ENCODE data around the gene PAQR4.

Gene PAQR4

DNA sequence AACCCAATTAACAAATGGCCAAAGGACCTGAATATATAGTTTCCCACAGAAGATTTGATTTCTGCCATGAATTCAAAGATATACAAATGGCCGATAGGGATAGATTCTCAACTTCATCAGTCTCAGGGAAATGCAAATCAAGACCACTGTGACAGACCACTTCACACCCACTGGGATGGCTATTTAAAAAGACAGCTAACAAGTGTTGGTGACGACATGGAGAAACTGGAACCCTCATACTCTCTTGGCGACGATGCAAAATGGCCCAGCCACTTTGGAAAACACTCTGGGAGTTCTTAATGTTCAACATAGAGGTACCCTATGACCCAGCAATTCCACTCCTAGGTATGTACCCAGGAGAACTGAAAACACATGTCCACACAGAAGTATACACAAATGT, 22.5 kb upstream of the PAQR4 start:
- no peak for DNase-seq

DNA sequence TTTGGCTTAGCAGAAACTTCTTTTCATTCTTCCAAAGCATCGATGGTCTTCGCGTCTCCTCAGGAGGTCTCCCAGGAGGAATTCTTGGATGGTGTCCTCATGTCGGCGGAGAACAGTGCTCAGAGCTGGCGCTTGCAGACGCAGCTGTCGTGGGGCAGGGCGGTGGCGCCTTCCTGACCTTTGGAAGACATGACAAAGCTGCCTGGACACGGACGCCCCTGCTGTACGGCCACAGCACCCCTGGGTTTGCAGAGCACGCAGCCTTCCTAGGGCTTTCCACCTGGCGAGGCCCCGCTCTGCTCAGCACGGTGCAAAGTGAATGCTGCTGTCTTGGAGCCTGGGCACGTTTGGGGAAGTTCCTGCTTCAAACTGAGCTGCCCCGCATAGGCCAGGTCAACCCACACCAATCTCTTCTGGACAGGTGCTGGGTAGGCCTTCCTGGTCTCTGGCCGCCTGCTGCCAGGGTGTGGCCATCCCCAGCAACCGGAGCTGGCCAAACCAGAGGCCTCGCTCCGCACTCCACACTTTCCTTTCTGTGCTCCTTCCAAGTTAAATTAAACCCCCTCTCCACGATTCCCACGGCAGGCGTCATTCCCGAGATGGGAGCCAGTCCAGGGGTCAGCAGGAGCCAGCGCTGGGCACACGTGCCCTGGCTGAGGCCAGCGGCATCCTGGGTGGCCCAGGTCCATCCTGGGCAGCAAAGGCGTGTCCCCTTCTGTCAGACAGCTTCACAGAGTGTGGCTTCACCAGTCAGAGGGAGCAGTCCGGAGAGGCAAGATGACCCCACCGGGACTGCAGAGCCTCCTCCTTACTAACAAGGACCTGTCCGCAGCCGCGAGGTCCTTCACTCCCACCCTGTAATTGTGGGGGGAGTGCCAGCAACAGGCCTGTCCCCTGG, 20.1 kb upstream of the PAQR4 start:
- DNase-seq: no peak

DNA sequence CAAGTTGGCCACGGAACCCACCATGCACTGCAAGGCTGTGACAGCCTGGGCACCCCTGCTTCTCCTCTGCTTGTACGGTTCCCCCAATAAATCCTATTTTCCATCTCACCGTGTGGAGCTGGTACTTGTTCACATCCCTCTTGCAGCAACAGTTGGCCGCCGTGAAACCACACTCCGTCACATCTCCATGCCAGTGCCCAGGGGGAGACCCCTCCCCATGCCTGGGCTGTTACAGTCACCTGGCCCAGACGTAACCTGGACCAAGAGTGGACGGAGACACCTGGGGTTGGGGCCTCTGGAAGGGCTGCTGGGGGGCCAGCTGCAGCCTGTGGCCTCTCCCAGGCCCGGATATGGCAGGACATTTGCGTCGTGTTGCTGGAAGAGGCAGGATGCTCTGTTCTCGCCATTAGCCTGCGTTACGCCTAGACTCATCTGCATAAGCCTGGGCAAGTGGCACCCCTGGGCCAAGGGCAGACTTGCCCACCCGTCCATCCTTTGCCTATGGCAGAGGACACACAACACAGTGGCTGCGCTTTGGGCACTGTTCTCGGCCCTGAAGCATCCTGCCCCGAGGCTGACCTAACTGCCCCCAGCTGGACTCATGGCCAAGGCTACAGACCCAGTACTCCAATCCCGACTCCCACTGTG, 19.3 kb upstream of the PAQR4 start:
- DNase-seq: no peak

DNA sequence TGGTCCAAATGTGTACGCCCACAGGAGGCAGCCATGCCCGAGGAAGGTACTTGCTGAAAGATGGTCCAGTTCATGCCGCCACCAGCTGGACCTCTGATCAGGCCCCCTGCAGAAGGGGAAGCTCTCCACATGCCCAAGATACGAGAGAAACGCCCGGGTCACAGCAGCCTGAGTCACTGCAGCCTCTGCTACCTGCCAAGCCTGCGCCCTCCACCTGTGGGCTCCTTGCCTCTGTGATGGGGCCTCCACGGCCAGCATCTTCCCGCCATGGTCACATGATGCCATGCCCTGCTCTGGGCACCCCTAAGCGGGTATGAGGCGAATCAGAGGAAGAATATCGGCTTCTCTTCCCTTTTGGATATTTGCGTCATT, 18.8 kb upstream of the PAQR4 start:
- no peak for DNase-seq

DNA sequence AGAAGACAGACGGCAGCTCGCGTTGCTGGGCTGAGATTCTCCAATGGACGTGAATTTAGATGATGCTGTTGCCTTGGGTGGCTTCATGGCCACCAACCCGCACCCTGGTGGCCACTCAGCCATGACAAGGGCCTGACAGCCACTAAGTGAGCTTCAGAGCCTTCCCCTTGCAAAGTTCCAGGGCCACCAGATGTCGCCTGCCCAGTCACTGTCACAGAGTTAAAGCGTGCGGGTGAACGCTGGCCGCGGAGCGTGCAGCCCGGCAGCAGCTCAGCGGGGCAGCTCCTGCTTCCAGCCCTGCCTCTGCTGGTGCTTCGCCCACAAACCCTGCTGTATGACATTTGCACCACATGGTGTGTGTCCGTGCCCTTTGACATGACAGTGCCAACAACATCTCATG, 18.4 kb upstream of the PAQR4 start:
- no peak for DNase-seq

DNA sequence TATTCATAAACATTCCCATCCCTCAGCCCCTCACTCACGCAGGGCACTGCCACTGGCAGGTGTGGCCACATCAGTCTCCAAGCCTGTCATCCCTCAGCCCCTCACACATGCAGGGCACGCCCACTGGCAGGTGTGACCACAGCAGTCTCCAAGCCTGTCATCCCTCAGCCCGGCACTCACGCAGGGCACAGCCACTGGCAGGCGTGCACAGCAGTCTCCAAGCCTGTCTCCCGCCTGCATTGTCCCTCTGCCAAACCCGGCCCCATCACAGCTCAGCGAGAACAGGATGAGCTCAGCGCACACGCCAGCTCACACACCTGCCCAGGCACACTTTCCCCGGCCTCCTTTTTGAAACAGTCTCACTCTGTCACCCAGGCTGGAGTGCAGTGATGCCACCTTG, 16.5 kb upstream of the PAQR4 start:
- no peak for DNase-seq

DNA sequence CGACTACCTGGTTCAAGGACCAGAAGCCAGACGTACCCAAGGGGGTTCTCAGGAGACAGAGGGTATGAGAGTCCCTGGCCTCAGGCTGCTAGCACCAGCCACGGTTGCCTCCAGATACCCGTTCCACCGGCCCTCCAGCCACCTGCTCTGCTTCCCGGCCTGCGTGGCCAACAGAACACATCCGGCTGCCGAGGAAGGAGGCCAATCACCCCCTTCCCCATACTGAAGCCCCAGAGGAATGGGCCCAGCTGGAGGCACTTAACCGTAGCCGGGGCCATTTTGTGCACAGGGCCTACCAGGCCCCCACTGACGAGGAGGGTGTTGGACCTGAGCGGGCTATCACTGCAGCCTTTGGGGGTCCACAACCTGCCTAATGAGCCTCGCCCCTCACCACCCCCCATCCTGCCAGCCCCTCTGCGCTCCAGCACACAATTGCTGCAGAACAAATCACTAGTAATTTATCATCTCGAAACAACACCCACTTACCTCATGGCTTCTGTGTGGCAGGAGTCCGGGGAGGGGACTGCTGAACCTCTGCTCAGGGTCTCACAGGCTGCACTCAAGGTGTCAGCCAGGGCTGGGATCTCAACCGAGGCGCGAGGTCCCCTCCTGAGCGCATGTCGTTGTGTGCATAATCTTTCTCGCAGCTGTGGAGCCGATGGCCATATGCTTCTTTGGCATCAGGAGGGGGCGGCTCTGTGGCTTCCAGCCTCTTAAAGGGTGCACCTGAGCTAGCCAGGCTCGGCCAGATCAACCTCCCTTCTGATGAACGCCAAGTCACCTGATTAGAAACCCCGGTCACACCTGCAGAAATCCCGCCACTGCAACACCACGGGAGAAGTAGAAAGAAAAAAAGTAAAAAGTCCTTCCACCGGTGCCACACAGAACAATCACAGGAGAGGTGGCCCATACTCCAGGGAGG, 15.2 kb upstream of the PAQR4 start:
- no peak for DNase-seq

DNA sequence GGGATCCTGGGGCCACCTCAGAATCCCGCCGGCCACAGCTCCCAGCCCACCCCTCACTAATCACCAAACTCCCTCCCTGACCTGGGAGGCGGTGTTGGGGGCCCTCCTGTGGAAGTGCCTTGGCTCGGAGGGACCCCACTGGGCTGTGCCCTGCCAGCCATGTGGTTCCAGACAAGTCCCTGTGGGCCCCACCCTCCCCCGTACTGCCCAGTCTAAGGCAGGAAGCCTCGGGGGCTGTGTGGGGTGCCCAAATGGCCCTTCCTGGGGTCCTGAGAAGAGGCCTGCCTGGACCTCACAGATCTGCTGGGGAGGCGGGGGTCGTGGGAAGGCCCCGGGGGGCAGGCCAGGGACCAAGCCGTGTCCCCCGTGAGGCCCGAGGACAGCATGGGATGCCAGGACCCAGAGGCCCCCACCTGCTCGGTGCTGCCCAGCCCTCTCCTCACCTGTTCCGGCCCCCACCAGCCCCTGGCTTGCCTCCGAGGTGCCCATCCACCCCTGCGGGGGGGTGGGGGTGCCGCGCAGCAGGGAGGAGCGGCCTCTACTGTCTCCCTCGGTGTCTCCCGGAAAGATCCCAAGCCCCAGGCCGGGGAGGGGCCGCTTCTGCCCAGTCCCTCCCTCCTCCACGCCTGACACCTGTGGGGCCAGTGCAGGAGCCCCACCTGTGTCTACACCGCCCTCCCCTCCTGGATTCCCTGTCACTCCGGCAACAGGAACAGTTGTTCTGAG, 14.3 kb upstream of the PAQR4 start:
- no peak for DNase-seq

DNA sequence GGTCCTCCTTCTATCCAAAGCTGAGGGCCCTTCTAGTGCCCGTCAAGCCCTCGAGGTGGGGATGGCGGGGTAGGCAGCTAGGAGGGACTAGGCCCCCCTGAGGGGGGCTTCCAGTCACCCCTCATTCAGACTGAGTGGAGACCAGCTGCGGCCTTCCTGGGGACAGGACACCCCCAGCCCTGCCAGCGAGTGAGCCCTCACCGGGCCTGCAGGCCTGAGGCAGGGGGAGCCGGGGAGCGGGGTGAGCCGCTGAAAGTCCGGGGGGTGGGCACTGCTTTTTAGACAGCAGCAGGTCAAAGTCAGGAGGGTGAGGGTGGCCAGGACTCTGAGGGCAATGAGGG, 13.7 kb upstream of the PAQR4 start:
- DNase-seq: no peak

DNA sequence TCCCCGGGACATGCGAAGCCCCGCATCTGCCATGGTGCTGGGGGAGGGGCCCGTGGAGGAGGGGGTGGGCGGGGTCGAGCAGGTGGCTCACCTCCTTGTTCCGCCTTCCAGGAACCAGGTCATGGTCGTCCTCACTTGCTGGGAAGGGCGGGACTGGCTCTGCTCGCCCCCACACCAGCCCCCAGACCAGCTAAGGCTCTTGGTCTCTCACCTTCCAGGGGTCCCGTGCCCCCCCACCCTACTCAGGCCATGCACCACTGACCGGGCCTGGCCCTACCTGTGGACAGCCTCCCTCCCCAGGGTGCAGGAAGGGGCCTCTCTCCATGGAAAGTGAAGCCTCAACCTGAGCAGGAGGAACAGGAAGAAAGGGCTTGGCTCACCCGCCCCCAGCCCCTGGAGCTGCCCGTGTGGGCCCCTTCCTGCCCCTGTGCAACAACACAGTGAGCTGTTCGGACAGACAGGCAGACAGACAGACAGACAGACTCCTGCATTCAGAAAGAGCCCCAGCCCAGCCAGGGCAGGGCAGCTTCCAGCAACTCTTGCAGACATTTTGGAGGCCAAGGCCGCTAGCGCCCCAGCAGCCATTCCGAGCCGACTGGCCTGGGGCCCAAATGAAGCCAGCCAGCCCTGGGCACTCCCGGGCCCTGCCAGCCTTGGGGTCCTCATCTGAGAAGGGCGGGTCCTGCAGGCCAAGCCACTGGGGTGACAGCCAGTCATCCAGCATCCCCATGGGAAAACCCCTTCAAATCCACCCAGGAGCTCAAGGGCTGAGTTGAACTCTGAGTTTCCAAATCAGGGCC, 13.2 kb upstream of the PAQR4 start:
- DNase-seq: no peak

DNA sequence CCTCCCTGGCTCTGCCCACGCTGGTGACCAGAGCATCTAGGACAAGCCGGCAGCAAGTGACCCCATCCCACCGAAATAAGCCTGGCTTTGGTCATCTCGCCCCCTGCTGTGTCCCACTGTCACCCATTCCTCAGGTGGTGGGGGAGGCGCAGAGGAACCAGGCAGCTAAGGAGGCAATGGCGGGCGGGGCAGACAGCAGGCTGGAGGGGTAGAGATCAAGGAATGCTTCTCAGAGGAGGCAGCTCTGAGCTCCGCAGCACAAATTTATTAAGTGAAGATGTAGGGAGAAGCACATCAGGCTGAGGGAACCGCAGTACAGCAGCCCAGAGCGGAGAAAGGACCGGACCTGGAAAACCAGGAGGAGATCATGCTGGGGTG, 12.6 kb upstream of the PAQR4 start:
- no peak for DNase-seq

DNA sequence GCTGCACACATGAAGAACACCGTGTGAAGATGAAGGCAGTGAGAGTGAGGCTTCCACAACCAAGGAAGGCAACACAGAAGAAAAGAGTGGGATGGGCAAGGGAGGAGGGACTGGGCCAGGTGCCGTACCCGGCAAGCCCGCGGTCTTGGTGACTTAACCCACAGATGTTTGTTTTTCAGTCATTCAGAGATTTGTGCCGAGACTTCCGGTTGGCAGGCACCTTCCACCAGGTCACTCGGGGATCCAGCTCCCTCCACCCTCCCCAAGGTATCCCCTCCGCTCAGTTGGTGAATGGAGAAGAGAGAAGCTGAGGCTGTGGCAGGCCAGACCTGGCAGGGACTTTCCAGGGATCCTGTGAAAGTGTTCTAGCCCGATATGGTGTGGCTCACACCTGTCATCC, 9.9 kb upstream of the PAQR4 start:
- DNase-seq: no peak

DNA sequence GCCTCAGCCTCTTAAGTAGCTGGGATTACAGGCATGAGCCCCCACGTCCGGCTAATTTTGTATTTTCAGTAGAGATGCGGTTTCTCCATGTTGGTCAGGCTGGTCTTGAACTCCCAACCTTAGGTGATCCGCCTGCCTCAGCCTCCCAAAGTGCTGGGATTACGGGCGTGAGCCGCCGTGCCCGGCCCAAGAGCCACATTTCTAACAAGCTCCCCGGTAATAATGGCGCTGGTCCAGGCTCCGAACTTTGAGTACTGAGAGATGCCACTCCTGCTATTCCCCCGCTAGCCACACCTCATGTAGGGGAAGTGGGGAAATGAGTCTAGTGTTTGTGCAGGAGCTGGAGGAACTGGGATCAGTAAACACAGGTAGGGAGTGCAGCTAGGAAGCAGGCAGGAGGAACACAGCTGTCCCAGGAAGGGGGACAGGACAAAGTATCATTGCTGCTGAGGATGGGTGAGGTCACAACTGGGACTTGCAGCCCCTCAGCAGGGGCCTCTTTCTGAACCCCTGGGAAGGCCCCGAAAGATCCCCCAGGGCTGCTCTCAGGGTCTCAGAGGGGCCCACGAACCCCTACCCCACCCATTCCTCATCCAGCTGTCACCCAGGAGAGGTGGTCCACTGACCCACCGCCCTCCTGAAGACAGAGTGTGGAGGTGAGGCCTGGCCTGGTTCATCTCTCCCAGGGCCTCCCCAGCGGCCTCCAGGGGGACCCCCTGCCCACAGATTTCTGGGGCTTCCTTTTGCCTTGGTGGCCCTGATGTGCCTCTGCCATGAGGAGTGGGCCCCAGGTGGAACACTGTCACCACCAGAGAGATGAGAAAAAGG, 8.8 kb upstream of the PAQR4 start:
- DNase-seq: no peak

DNA sequence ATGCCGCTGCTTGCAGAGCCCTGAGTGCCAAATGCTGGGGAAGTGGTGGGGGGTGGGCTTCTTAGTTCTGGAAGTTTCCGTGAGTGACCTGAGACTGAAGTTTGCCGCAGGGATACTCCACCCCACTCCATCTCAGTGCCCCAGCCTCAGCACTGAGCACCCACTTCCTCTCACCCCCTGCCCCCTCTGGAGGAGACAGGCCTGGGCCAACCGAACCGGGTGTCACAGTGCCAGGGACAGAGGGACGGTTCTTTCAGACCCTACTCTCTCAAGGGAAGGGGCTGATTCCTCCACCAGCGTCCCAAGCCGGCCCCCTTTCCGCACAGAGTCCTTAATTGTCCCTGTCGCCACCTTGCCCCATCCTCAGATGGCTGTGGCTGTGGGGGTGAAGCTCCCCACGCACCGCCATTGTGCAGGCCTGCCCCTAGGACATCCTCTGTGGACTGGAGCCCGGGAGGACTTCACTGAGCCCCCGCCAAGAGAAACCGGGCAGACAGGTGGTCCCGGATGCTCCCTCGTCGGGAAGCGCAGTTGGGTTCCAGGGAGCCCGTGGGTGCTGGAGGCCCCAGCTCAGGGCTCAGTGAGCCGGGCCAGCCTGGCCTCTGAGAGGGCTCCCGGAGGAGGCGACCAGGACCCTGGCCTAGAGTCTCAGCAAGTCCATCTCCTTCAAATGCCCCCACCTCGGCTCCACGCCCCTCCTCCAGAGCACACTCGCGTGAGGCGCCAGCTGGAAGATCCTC, 6.6 kb upstream of the PAQR4 start:
- DNase-seq: peak; percentile 14

DNA sequence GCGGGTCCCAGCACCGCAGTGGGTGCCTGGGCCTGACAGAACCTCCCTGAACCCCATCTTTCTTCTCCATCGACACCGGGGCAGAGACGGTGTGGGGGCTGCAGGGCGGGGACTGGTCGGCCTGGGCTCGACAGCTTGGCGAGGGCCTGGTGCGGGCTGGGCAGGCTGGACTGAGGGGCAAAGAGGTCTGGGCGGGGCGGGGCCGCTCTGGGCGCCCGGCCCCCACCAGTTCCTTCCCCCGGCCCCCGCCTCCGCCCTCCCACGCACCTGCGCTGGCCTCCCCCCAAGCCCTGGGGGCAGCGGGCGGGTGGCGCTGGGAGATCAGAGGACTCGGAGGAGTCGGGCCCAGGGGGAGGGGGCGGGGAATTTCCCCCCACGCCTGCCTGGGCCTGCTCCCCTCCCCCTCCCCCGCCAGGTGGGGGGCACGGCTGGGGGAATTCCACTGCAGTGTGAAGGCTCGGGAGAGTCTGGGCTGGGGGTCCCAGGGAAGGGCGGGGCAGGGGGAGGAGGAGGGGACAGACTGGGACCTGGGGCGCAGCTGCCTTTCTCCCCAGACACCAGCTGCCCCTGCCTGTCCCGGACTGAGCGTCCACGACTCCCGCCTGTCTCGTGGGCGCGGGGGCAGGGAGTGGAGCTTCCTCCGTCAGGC, 6.0 kb upstream of the PAQR4 start:
- DNase-seq: peak; percentile 19

DNA sequence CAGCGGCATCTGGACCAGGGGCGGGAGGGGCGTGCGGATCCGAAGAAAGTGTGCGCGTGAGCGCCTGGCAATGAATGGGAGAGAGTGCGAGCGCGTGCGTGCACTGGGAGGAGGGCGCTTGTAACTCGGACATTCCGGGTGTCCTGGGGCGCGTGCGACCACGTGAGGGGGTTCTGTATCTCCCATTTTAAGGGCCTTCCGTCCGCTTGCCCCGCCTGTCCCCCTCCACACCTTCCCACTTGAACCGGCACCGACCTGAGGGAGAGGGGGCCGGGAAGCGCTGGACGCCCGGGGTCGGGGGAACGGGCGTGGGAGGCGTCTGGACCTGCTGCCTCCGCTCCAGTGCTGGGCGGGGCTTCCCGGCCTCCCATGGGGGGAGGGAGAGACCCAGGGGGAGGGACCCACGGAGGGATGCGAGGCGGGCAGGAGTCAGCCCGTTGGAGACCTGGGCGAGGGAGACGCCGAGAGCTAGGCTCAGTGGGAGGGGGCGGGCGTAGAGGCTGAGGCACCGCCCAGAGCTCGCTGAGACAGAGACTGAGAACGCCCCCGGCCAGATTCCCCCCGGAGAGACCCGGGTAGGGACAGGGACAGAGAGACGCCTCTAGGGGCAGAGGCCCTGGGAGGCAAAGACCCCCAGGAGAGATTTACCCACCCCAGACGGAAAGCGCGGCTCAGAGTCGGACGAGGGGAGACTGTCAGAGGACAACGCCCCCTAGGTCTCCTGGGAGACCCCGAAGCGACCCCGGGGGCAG, 5.2 kb upstream of the PAQR4 start, which contains the start of gene KREMEN2:
KREMEN2 (plus strand) TSS at position 553 of the 752 bp plus-strand sequence. CDS start 246 bp downstream, outside the sequence.
- DNase-seq: peak; percentile 67

DNA sequence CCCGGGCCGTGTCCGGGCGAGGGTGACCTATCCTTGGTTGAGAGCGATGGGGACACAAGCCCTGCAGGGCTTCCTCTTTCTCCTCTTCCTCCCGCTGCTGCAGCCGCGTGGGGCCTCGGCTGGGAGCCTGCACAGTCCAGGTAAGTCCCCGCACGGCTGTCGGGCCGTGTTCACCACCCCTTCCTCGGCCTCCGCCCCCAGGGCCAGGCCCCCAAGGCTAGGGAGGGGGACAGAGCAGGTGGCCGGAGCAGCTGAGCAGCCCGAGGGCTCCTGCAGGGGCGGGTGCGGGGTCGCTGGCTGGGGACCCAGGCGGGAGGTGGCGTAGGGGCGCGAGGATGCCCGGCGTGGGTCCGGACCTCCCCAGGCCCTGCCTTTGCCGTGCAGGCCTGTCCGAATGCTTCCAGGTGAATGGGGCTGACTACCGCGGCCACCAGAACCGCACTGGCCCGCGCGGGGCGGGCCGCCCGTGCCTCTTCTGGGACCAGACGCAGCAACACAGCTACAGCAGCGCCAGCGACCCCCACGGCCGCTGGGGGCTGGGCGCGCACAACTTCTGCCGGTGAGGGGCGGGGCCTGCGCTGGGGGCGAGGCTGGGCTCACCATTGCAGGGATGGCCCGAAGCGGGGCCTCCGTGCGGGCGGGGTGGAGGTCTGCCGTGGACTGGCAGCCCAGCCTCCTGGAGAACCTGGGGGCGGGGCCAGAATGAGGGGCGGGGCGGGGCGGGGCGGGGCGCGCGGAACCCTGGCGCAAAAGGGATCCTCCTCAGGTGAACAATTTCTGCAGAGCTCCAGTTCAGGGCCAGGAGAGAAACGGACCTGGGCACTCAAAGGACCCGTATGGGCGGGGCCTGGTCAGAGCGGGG, 4.4 kb upstream of the PAQR4 start:
- DNase-seq: peak; percentile 81

Data from stimulated activated CD4-positive, alpha-beta T cell treated with anti-CD3 and anti-CD28 coated beads, Interleukin-15, amount 100 ng/mL, for 24 hours (primary cell).